PC-3 (cell line): Measurements from ENCODE around the gene TGFB3. TPM values are rescaled to one million over a fixed set of nuclear protein-coding genes. Genes with fewer than 3 reads are reported as not detected.

ENCODE experiments used
- ATAC-seq: fragments of 200-7000 bp; cut with Tn5 transposase; 2 replicates; pipeline ENCODE4 v1.9.1; 2020; ENCODE audit warnings: mild to moderate bottlenecking, moderate library complexity
- BruUV-seq: library from RNA; stranded (reverse); fragments of 400-500 nt; replicated peaks from 2 replicates; lab custom pipeline; 2021; lab: Mats Ljungman, UMichigan
- CTCF ChIA-PET: fragments of 300-600 bp; sonication (Branson Sonifier 250); formaldehyde crosslinking; loops from one replicate; lab custom pipeline; 2022; ENCODE audit warnings: antibody characterized with exemption; lab: Charles Lee
- POLR2A ChIA-PET: fragments of 300-600 bp; sonication (Branson Sonifier 250); formaldehyde crosslinking; loops from one replicate; lab custom pipeline; 2022; ENCODE audit warnings: antibody characterized with exemption; ENCODE audit not compliant: unreplicated experiment; lab: Charles Lee
- DNase-seq: peaks from one replicate; pipeline ENCODE4 v3.0.0-alpha.2; 2015
- H2AFZ ChIP-seq: fragments of 300-600 bp; sonication (generic); 2 replicates; pipeline ENCODE4 v1.6.0; 2016; ENCODE audit warnings: antibody characterized with exemption, low read length
- H3F3A ChIP-seq: fragments of 300-600 bp; sonication (generic); one replicate; pipeline ENCODE4 v1.6.0; 2017; ENCODE audit warnings: antibody characterized with exemption, low read length, control low read depth, mild to moderate bottlenecking; ENCODE audit not compliant: unreplicated experiment
- H3K27ac ChIP-seq: fragments of 300-600 bp; sonication (generic); 2 replicates; pipeline ENCODE4 v1.5.1; 2016; ENCODE audit warnings: mild to moderate bottlenecking, low read length
- H3K27me3 ChIP-seq: fragments of 300-600 bp; sonication (generic); 2 replicates; pipeline ENCODE4 v1.6.1; 2016; ENCODE audit warnings: low read length, mixed read lengths
- H3K36me3 ChIP-seq: fragments of 300-600 bp; sonication (generic); 2 replicates; pipeline ENCODE4 v1.6.1; 2016; ENCODE audit warnings: low read depth, mixed run types, low read length, mixed read lengths
- H3K4me1 ChIP-seq: fragments of 300-600 bp; sonication (generic); 2 replicates; pipeline ENCODE4 v1.5.1; 2016; ENCODE audit warnings: low read length; ENCODE audit not compliant: insufficient read depth
- H3K4me2 ChIP-seq: fragments of 300-600 bp; sonication (generic); 2 replicates; pipeline ENCODE4 v1.6.0; 2016; ENCODE audit warnings: low read length
- H3K4me3 ChIP-seq: fragments of 300-600 bp; sonication (generic); 2 replicates; pipeline ENCODE4 v1.5.1; 2016; ENCODE audit warnings: mild to moderate bottlenecking, low read length, mixed read lengths
- H3K79me2 ChIP-seq: fragments of 300-600 bp; sonication (generic); 2 replicates; pipeline ENCODE4 v1.6.1; 2017; ENCODE audit warnings: low read length, mixed read lengths
- H3K9ac ChIP-seq: fragments of 300-600 bp; sonication (generic); 2 replicates; pipeline ENCODE4 v1.6.0; 2016; ENCODE audit warnings: mild to moderate bottlenecking, low read length
- H3K9me2 ChIP-seq: fragments of 300-600 bp; sonication (generic); replicated peaks from 2 replicates; pipeline ENCODE4 v1.6.1; 2016; ENCODE audit warnings: mixed run types, low read length, mixed read lengths
- H3K9me3 ChIP-seq: fragments of 300-600 bp; sonication (generic); 2 replicates; pipeline ENCODE4 v1.6.1; 2016; ENCODE audit warnings: low read length, mixed read lengths
- H4K20me1 ChIP-seq: fragments of 300-600 bp; sonication (generic); 2 replicates; pipeline ENCODE4 v1.6.1; 2016; ENCODE audit warnings: low read length, mixed read lengths
- EZH2 ChIP-seq: fragments of 300-600 bp; sonication (generic); IDR thresholded peaks from one replicate; pipeline ENCODE4 v1.6.1; 2017; ENCODE audit warnings: antibody characterized with exemption, mild to moderate bottlenecking, low read length; ENCODE audit not compliant: unreplicated experiment
- EZH2phosphoT487 ChIP-seq: fragments of 300-600 bp; sonication (generic); IDR thresholded peaks from 2 replicates; pipeline ENCODE4 v1.6.1; 2018; ENCODE audit warnings: mild to moderate bottlenecking, antibody characterized with exemption, low read length, borderline replicate concordance
- intact Hi-C: fragments of 100-400 bp; cut with micrococcal nuclease; formaldehyde crosslinking; loops from 2 replicates; pipeline ENCODE4 v1.9.0; 2023
- total RNA-seq: library from RNA; depleted of rRNA; stranded (reverse); fragments of >200 nt; gene quantifications from 2 replicates; pipeline ENCODE4 v1.2.3, GENCODE V29; 2014
- TF ChIP-seq, protein P1 (sequence below): fragments of 300-600 bp; sonication (generic); conservative IDR thresholded peaks from 2 replicates; pipeline ENCODE4 v1.5.1; 2017; ENCODE audit warnings: antibody characterized with exemption, low read depth, mild to moderate bottlenecking, low read length

The TGFB3 gene
- total RNA-seq, 1 experiment from 2014 or later: 10.2 TPM

DNA sequence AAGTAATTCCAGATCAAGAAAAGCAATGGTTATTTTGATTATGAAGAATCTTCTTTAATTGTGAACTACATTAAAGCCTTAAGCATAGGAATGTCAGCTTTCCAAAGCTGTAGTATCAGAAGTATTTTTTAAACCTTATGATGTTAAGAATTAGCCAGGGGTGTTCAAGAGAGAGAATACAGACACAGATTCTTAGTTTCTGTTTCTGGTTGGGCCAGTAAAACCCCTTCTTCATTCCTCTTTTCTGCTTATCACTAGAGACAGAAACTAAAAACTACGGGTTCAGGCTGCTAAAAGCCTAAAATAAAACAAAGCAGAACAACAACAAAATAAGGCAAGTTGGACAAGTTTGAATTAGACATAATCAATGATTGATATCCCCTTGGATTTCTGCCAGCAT, 42.0 kb upstream of the TGFB3 start:
- no peak overlapping the region for H3K9ac ChIP-seq
- H2AFZ ChIP-seq: no peak overlapping the region
- BruUV-seq: no TSS peak
- intact Hi-C loops: no loop called here
- H3K79me2 ChIP-seq: no peaks in the 10 kb centered on the region
- no peaks in the 10 kb centered on the region for H4K20me1 ChIP-seq
- H3K4me2 ChIP-seq: no peak overlapping the region
- ChIA-PET CTCF (no interaction called here), POLR2A (no interaction called here)
- H3K4me3 ChIP-seq: no peak overlapping the region
- DNase-seq (no peak), ATAC-seq (no peak)
- no peaks in the 10 kb centered on the region for H3F3A ChIP-seq
- peaks cover 11% of the 10 kb centered on the region for H3K36me3 ChIP-seq
- no peaks in the 10 kb centered on the region for H3K4me1 ChIP-seq
- H3K27ac ChIP-seq: no peak overlapping the region
- TF ChIP-seq EZH2phosphoT487: no peak
- TF ChIP-seq, protein P1, sequence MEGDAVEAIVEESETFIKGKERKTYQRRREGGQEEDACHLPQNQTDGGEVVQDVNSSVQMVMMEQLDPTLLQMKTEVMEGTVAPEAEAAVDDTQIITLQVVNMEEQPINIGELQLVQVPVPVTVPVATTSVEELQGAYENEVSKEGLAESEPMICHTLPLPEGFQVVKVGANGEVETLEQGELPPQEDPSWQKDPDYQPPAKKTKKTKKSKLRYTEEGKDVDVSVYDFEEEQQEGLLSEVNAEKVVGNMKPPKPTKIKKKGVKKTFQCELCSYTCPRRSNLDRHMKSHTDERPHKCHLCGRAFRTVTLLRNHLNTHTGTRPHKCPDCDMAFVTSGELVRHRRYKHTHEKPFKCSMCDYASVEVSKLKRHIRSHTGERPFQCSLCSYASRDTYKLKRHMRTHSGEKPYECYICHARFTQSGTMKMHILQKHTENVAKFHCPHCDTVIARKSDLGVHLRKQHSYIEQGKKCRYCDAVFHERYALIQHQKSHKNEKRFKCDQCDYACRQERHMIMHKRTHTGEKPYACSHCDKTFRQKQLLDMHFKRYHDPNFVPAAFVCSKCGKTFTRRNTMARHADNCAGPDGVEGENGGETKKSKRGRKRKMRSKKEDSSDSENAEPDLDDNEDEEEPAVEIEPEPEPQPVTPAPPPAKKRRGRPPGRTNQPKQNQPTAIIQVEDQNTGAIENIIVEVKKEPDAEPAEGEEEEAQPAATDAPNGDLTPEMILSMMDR: no peak
- TF ChIP-seq EZH2: no peak
- H3K27me3 ChIP-seq: no peaks in the 10 kb centered on the region
- no peaks in the 10 kb centered on the region for H3K9me2 ChIP-seq
- no peaks in the 10 kb centered on the region; the same call in none of the 2 replicates for H3K9me3 ChIP-seq

DNA sequence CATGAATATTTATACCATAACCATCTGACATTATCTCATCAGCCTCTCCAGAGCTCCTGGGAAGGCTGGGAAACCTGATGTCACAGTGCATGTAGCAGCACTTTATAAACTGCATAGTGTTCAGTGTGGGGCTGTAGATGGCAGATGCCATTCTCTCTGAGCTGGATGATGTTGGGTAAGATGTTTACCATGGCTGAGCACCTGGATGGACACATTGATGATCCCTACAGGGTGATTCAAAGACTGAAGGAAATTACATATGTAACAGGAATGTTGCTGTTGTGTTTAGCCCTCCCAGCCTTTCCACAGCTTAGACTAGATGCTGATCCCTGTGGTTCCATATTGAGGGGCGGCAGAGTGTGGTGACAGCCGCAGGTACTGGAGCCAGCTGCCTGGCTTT, 41.2 kb upstream of the TGFB3 start:
- H3K9ac ChIP-seq: no peak overlapping the region
- H3K9me2 ChIP-seq: no peaks in the 10 kb centered on the region
- peaks cover 15% of the 10 kb centered on the region for H3K36me3 ChIP-seq
- ATAC-seq (no peak), DNase-seq (no peak)
- H3K27ac ChIP-seq: no peak overlapping the region
- TF ChIP-seq EZH2phosphoT487 (no peak), EZH2 (no peak)
- TF ChIP-seq, protein P1: no peak
- no peak overlapping the region for H3K4me2 ChIP-seq
- H3K79me2 ChIP-seq: no peaks in the 10 kb centered on the region
- ChIA-PET CTCF (no interaction called here), POLR2A (no interaction called here)
- H3K27me3 ChIP-seq: no peaks in the 10 kb centered on the region
- no peaks in the 10 kb centered on the region for H3K4me1 ChIP-seq
- H2AFZ ChIP-seq: no peak overlapping the region
- intact Hi-C loops: no loop called here
- H4K20me1 ChIP-seq: no peaks in the 10 kb centered on the region
- no peaks in the 10 kb centered on the region; the same call in none of the 2 replicates for H3K9me3 ChIP-seq
- H3F3A ChIP-seq: no peaks in the 10 kb centered on the region
- no peak overlapping the region for H3K4me3 ChIP-seq
- BruUV-seq: no TSS peak

DNA sequence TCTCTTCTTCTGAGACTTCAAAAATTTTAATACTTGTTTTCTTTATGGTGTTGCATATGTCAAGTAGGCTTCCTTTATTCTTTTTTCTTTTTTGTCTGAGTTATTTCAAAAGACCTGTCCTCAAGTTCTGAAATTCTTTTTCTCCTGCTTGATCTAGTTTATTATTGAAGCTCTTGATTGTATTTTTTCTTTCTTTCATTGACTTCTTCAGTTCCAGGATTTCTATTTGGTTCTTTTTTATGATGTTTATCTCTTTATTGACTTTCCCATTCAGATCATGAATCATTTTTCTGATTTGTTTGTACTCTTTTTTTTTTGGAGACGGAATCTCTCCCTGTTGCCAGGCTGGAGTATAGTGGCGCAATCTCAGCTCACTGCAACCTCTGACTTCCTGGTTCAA, 37.9 kb upstream of the TGFB3 start:
- intact Hi-C loops: no loop called here
- CTCF ChIA-PET: interaction anchor here (0.7 kb wide), 1 partner anchor 419 kb away, joined by 3 read pairs; no protein-coding TSS in a partner anchor
- H3K27me3 ChIP-seq: no peaks in the 10 kb centered on the region
- H3K4me2 ChIP-seq: no peak overlapping the region
- no peaks in the 10 kb centered on the region for H3K9me2 ChIP-seq
- no peaks in the 10 kb centered on the region for H3K79me2 ChIP-seq
- H3K27ac ChIP-seq: no peak overlapping the region
- H2AFZ ChIP-seq: no peak overlapping the region
- H3K9ac ChIP-seq: no peak overlapping the region
- H3F3A ChIP-seq: no peaks in the 10 kb centered on the region
- H4K20me1 ChIP-seq: no peaks in the 10 kb centered on the region
- TF ChIP-seq EZH2 (no peak), EZH2phosphoT487 (no peak)
- TF ChIP-seq, protein P1: no peak
- DNase-seq (peak; percentile 23), ATAC-seq (no peak)
- H3K4me3 ChIP-seq: no peak overlapping the region
- BruUV-seq: no TSS peak
- POLR2A ChIA-PET: no interaction called here
- no peaks in the 10 kb centered on the region for H3K4me1 ChIP-seq
- peaks cover 15% of the 10 kb centered on the region for H3K36me3 ChIP-seq
- no peaks in the 10 kb centered on the region; the same call in none of the 2 replicates for H3K9me3 ChIP-seq
